SK-MEL-5 (cell line): ENCODE measurements around the gene BRI3. TPM values are rescaled to one million over a fixed set of nuclear protein-coding genes. Genes with fewer than 3 reads are reported as not detected.

ENCODE experiments used
- DNase-seq: peaks from one replicate; pipeline ENCODE4 v3.0.0-alpha.2; 2016; ENCODE audit warnings: low read depth, low spot score
- in situ Hi-C: cut with HindIII; loops from 2 replicates; pipeline ENCODE4 v1.10.0; 2016; ENCODE audit warnings: low sequenced_read_pairs, high pct_unique_total_duplicates, low pct_unique_long_range_greater_than_20kb
- total RNA-seq: library from RNA; depleted of rRNA; stranded (reverse); fragments of >200 nt; shearing (Covaris generic); gene quantifications from 2 replicates; pipeline ENCODE4 v1.2.3, GENCODE V29; 2014

BRI3 gene
- total RNA-seq, 1 experiment from 2014 or later, result 126 TPM

DNA sequence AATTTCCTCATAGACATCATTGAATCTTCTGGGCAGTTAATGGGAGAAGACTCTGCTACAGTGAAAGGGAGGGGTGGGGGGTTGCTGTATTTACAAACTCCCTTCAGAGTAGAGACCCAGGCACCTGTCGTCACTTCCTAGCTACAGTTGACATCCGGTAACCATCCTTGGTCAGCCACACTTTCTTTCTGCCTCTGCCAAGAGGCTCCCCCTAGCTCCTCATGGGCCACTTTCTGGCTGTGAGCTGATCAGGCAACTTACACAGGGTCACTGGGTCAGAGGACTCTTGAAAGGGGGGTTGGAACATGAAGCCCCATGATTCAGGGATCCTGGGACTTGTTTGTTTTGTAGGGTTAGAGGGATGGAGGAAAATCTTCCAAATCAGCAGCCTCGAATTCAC, 30.7 kb upstream of the BRI3 start:
- DNase-seq, result no peak
- in situ Hi-C loops, result no loop called here

GRCh38 chr7:98251231-98251600, 30.3 kb upstream of the BRI3 start:
- in situ Hi-C loops, result no loop called here
- DNase-seq, result no peak

GRCh38 chr7:98251601-98252424, 29.7 kb upstream of the BRI3 start, which contains the start of gene TECPR1:
TSS of gene TECPR1 (minus strand) at chr7:98252232. CDS start at chr7:98246146, 6,086 bp downstream.
- DNase-seq, result peak; percentile 94
- in situ Hi-C loops, result no loop called here

GRCh38 chr7:98252425-98253054, 28.9 kb upstream of the BRI3 start:
- in situ Hi-C loops, result no loop called here

DNA sequence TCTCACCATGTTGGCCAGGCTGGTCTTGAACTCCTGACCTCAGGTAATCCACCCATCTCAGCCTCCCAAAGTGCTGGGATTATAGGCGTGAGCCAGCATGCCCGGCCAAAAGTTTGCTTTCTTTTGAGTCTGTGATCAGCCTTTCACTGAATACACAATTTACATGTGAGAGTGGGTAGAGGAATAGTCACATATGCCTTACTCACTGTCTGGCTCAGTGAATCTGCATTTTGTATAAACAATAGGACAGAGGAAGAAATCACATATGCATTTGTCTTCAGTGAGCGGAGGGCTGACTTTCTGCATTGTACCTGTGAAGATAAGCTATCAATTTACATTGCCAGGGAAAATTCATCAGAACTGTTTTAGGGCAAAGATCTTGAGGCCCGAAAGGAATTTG, 27.0 kb upstream of the BRI3 start:
- DNase-seq, result no peak
- in situ Hi-C loops, result no loop called here

More at GRCh38 chr7:98252425-98253054, 28.9 kb upstream of the BRI3 start:
- DNase-seq, result no peak

DNA sequence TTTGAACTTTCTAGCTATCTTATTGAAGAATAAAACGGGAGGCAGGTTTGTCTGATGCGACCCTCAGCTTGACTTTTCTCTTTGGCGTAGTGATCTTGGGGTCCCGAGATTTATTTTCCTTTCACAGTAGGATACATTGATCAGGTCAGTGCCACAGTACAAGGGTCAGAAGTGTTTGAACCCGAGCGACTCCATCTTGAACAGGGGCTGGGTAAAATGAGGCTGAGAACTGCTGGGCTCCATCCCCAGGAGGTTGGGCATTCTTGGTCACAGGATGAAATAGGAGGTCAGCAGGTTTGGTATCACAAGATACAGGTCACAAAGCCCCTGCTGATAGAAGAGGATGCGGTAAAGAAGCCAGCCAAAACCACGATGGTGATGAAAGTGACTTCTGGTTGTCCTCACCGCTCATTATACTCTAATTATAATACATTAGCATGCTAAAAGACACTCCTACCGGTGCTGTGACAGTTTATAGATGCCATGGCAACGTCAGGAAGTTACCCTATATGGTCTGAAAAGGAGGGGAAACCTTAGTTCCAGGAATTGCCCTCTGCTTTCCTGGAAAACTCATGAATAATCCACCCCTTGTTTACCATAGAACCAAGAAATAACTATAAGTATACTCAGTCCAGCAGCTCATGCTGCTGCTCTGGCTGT, 26.4 kb upstream of the BRI3 start:
- in situ Hi-C loops, result no loop called here
- DNase-seq, result peak; percentile 79

DNA sequence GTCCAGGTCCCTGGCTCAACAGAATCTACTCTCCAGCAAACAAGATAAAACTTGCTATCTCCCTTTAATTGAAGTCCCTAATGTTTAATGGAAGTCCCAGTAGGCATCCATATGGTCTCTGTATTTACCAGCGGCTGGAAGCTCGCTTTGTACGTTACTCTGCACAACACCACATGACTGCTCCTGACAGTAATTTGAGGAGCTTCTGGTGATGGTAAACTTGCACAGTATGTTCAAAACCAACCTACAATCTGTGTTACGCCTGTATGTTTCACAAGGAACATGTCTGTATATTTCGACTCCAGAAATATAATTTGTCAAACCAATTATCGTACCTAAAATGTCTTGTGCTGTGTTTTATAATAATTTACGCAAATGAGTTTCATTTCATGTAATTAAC, 25.1 kb upstream of the BRI3 start:
- in situ Hi-C loops, result no loop called here
- no peak for DNase-seq

- in situ Hi-C loops, result no loop called here
- DNase-seq, result no peak
These were observed 23.8 kb upstream of the BRI3 start for GRCh38 chr7:98257701-98258100.

GRCh38 chr7:98265841-98266271, 15.6 kb upstream of the BRI3 start:
- in situ Hi-C loops, result no loop called here
- no peak for DNase-seq

DNA sequence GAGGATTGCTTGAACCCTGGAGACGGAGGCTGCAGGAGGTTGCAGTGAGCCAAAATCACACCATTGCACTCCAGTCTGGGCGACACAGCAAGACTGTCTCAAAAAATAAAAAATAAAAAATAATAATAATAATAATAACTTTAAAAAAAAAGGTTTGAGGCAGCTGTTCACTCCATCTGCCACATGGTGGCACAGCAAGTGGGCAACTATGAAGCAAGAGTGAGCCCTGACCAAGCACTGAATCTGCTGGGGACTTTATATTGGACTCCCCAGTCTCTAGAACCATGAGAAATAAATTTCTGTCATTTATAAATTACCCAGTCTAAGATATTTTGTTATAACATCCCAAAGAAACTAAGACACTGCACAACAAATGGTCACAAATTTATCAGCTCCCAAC, 14.6 kb upstream of the BRI3 start:
- in situ Hi-C loops, result no loop called here
- DNase-seq, result peak; percentile 60

DNA sequence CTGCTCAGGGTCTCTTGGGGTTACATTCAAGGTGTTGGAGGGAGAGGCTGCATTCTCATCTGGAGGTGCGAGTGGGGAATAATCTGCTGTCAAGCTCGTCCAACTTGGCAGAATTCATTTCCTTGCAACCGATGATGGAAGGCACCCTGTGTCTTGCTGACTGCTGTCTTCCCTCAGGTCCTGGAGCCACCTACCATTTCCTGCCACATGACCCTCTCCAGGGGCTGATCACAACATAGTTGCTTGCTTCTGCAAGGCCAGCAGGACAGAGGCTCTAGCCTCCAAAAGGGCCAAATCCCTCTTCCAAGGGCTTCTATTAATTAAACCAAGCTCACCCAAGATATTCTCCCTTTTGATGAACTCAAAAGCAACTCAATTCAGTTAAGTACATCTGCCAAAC, 14.2 kb upstream of the BRI3 start:
- no peak for DNase-seq
- in situ Hi-C loops, result no loop called here

- in situ Hi-C loops, result no loop called here
- peak; percentile 81 for DNase-seq
These were observed 5.2 kb upstream of the BRI3 start for GRCh38 chr7:98276241-98276761.

DNA sequence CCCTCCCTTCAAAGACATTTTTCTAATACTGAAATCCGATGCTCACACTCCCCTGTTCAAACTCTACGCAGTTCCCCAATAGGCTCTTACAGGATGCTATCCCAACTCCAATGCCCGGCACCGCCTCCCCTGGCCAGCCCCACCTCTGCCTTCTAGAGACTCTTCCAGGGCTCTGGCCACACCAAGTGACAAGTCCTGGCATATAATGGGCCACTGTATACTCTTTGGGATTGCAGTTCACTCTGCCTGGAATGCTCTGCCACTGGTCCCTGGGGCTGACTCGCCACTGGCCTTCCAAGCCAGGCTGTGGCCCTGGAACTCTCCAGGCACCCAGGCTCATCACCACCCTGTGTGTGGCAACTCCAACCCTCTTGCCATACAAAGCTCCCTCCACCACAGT, 3.1 kb upstream of the BRI3 start:
- in situ Hi-C loops, result no loop called here

DNA sequence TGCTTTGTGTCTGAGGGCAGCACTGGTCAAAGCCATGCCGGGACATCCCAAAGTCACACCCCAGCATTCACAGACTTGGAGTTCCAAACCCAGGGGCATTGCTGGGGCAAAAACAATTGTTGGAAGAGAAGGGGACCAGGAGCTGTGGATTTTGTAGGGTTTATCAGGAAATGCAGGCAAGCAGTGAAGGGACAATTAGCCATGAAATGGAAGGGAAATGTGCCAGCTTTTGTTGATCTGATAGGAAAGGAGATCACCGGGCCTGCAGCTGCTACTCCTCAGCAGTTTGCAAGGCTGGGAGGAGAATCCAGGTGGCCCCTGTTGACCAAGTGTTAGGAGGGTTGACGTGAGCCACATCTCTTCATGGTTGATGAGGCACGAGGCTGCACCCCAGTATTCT, 2.5 kb upstream of the BRI3 start:
- DNase-seq, result no peak
- in situ Hi-C loops, result no loop called here

More for the DNA sequence above, 3.1 kb upstream of the BRI3 start:
- DNase-seq, result no peak

DNA sequence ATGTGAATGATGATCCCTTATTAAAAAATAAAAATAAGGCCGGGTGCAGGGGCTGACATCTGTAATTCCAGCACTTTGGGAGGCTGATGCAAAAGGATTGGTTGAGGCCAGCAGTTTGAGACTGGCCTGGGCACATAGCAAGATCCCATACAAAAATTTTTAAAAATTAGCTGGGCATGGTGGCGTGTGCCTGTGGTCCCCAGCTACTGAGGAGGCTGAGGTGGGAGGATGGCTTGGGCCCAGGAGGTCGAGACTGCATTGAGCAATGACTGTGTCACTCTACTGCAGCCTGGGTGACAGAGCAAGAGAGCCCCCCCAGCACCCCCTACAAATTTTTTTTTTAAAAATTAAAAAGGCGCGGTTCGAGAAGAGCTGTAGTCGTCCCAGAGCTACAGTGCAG, 1.2 kb upstream of the BRI3 start:
- in situ Hi-C loops, result no loop called here
- no peak for DNase-seq

DNA sequence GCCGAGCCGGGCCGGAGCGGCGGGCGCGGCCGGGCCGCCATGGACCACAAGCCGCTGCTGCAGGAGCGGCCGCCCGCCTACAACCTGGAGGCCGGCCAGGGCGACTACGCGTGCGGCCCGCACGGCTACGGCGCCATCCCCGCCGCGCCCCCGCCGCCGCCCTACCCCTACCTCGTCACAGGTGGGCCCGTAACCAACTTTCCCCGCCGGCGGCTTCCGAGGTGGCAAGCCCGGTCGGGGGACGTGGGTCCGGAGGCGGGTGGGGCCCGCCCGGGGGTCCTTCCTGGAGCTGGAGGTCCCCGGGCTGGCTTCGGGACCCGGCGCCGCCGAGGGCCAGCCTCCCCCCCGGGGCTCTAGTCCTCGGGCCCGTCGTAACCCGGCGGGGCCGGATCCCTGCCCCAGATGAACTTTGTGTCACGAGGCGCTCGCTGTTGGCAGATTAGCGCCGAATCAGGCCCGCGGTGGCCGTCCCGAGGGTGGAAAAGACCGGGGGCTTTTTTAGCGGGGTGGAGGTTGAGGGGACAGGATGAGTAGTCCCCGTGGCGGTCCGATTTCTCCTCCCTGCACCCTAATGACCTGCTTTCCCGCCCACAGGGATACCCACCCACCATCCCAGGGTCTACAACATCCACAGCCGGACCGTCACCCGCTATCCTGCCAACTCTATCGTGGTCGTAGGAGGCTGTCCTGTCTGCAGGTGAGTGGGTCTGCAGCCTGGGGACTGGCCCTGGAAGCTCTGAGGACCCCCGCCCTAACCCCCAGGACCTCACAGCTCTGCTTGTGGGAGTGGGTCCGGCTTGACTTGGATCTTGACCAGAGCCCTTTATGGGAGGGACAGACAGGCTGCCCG, 496 bp downstream of the BRI3 start:
- in situ Hi-C loops, result no loop called here
- DNase-seq, result no peak

GRCh38 chr7:98282703-98283102, 1.2 kb downstream of the BRI3 start:
- in situ Hi-C loops, result no loop called here

More at GRCh38 chr7:98282703-98283102, 1.2 kb downstream of the BRI3 start:
- DNase-seq, result no peak
